GM21717 (cell line): ENCODE data around the gene FAM83C.
"Not testable (repeated sequence)": the region's sequence is repeated elsewhere in the genome, so short reads cannot be mapped to it uniquely, and the experiment has no call there.

Experiments used
- ATAC-seq: cut with Tn5 transposase; IDR thresholded peaks from one replicate; pipeline ENCODE4 v1.9.1; 2021; ENCODE audit warnings: mild to moderate bottlenecking, moderate library complexity; ENCODE audit not compliant: unreplicated experiment

The FAM83C gene

DNA sequence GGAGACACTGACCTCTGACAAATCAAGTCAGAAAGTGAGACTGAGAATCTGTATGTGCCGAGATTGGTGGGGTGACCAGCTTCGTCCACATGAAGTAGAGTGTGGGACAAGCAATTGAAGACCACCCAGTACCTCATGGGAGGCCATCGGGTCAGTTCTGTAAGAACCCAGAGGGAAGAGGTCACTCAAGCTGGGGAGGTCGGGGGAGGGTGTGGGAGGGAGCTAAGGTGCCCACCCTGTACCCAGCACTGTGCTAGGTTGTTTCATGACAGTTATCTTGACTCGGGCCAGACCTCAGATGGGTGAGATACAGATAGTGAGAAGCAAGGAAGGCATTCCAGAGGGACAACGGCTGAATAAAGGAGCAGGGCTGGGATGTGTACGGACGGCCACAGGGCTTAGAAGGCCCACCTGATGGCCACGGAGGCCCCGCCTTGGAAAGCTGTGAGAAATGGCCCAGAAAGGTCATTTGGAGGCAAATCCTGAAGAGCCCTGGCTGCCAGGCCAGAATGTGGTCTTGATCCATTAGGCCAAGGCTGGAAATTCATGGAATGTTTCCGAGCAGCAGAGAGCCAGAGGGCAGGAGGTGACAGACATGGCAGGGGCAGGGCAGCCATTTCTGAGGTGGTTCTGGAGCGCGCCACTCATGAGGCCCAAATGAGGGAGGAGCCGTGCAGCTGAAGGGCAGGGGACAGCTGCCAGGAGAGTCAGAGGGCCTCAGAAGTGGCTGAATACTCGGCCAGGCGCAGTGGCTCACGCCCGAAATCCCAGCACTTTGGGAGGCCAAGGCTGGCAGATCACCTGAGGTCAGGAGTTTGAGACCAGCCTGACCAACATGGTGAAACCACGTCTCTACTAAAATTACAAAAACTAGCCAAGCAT is 22.0 kb downstream of the FAM83C start:
- no peak for ATAC-seq

DNA sequence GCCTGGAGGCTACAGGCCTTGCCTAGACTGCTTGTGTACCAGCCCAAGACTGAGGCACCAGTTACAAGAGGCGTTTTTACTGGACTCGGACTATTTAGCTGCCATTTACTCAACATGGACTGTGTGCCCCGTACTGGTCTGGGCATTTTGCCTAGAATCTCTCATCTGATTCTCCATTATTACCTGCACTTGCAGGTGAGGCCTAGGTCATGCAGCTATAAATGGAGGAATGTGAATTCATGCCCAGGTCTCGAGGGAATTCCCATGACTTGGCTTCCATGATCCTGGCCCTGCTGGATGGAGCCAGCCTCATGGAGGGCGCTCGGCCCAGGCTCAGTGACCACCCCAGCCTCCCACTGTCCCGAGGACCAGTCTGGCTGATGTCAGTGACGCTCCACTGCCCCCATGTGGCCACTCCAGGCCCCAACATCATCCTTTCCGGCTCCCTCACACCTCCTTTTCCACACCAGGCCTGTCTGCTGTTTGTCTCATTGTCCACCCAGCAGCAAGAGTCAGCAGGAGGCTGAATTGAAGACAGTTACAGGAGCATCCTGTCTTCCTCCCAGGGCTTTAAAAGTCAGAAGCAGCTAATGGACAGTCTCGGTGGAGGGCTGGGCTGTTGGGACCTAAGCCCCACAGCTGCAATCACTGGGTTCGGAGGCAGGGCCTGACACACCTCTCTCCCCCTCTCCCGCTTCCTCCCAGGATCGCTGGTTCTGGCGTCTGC is 23.0 kb downstream of the FAM83C start:
- no peak for ATAC-seq

DNA sequence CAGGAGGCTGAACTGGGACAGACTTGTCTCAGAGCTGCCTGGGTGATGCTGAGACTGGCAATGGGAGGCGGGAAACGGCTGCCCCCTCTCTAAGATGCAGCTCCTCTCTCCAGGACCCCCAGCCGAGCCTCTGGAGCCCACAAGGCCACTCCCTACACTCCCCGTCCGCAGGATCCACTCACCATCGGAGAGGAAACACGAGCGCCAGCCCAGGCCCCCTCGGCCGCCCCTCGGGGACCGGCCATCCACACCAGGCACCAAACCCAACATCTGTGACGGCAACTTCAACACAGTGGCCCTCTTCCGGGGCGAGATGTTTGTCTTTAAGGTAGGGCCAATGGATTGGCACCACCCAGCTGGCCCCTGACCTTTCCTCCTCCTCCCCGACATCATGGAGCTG is 25.1 kb downstream of the FAM83C start:
- no peak for ATAC-seq

DNA sequence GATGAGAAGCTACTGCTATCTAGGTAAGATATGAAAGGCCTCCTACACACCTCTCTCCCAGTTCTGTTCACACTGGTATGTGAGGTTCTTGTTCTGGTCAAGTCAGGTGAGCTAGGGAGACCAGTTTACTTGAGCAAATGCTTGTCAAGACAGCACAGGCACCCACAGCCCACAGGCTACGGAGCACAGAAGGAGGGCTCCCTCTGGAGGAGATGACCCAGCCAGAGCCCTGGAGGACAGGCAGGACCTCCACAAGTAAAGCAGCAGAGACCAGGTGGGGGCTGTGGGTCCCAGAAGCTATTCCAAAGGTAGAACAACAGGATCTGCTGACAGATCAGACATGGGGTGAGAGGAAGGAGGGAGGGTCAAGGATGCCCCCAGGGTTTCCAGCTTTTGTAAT is 27.5 kb downstream of the FAM83C start:
- ATAC-seq: no peak

DNA sequence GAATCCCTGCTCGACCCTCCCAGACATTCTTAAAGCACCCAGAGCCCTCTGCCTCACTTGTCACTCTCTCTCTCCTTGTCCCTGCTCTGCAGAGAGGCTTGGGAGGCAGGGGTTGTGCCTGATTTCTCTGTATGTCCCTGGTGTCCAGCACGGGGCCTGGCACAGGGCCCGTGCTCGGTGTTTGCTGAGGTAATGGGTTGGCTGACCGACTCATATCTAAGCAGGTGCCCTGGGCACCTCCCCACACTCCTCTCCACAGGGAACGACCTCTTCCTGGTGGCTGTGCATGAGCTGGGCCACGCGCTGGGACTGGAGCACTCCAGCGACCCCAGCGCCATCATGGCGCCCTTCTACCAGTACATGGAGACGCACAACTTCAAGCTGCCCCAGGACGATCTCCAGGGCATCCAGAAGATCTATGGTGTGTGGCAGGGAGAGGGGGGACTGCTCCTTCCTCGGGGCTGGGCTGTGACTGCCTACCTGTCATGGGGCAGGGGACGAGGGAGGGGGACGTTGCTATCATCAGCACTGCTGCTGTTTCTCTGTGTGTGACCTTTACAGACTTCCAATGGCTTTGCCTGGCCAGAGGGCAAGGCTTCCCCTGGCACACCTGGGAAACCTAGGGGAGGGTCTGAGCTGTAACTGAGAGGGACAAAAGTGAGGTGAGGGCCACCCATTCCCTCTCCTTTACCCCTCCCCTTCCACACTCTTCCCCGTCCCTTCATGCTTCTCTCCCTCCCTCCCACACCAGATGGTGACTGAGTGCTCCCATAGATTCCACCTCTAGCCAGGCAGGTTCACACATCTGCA is 28.5 kb downstream of the FAM83C start:
- ATAC-seq: no peak

DNA sequence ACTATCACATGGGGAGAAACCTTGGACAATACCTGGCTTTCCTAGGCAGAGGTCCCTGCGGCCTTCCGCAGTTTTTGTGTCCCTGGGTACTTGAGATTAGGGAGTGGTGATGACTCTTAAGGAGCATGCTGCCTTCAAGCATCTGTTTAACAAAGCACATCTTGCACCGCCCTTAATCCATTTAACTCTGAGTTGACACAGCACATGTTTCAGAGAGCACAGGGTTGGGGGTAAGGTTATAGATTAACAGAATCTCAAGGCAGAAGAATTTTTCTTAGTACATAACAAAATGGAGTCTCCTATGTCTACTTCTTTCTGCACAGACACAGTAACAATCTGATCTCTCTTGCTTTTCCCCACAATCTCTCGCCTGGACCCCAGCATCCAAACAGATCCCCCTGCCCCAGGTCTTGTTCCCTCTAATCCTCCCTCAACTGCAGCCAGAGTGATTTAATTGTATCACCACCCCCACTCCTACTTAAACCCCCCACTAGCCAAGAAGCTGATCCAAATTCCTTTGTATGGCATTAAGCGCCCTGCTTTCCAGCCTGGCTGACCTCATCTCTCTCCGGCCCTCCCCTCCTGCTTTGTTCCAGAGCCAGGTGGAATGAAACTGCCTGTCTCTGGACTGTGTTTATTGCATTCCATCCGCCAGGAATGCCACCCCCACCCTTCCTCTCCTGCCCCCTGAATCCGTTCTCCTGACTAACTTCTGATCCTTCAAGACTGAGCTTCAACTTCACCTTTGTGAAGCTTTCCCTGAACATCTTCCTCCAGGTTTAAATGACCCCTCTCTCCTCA is 29.3 kb downstream of the FAM83C start:
- ATAC-seq: not testable (repeated sequence)

DNA sequence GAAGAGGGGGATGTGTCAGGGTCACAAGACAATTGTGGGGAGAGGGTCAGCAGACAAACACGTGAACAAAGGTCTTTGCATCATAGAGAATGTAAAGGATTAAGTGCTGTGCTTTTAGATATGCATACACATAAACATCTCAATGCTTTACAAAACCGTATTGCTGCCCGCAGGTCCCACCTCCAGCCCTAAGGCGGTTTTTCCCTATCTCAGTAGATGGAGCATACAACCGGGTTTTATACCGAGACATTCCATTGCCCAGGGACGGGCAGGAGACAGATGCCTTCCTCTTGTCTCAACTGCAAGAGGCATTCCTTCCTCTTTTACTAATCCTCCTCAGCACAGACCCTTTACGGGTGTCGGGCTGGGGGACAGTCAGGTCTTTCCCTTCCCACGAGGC is 29.9 kb downstream of the FAM83C start:
- ATAC-seq: not testable (repeated sequence)

DNA sequence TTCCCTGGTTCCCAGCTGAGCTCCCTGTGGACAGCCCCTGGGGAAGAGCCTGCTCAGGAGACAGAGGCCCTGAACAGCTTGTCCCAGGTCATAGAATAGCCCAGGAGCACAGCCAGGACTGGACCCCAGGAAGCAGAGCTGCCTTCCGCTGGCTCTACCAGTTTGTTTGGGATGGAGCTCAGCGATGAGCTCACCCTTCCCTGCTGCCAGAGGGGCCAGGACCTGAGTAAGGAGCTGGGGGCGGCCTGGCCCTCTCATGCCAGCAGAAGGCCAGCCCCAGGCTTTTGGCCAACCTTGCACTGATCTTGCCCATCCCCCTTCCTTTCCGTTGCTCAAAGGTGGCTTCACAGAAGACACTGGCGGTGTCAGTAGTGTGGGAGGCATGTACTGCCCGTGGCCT is 31.8 kb downstream of the FAM83C start:
- no peak for ATAC-seq

DNA sequence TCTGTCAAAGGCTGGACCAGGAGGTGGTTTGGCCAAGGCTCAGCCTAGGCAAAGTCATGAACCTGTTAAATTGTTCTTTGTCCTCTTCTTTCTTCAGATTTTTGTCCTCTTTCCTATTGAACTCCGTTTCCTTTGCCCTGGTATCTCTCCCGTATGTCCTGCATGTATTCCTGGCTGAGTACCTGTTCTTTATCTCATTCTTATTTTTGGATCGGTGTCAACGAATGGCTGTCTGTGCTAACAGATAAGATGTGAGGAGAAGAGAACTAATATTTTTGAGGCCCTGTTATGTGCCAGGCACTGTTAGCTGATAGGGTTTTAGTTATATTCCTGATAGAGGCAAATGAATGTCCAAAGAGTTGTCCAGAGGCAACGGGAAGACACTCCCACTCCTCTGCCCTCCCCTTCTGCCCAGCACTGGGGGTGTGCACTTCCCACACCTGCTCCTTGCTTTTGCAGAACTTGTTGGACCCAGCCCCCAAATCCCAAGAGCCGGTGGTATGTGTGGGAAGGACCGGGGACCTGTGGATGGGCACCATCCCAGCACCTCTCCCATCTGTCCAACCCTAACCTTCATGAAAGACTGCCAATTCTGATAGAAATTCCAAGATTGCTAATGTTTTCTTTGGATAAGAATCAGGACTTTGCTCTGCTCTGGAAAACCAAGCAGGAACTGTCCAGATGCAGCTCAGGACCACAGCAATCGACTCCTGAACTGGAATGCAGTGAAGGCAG is 34.9 kb downstream of the FAM83C start:
- no peak for ATAC-seq

DNA sequence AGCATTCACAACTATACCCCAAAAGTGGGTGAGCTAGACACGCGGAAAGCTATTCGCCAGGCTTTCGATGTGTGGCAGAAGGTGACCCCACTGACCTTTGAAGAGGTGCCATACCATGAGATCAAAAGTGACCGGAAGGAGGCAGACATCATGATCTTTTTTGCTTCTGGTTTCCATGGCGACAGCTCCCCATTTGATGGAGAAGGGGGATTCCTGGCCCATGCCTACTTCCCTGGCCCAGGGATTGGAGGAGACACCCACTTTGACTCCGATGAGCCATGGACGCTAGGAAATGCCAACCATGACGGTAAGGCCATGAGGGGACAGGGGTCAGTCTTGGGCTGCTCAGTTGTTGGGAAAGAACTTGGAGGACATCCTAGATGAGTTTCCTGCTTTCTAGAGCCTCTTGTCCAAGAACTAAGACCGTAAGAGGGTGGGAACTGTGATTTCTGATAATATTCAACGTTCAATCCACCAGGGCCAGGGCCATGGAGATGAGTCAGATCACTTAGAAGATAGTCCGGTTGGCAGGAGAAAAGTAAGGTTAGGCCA is 37.7 kb downstream of the FAM83C start:
- ATAC-seq: no peak

DNA sequence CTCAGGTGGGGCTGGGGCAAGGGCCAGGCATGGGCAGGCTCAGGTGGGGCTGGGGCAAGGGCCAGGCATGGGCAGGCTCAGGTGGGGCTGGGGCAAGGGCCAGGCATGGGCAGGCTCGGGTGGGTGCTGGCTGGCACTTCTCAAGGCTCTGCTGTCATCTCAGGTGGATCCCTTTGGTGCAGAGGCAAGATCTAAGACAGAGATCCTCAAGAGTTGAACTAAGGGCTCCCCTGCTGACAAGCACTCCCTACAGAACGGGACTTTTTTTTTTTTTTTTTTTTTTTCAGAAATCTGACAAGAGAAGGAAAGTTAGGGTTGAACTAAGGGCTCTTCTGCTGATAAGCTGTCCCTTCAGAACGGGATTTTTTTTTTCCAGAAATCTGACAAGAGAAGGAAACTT is 39.2 kb downstream of the FAM83C start:
- no peak for ATAC-seq

DNA sequence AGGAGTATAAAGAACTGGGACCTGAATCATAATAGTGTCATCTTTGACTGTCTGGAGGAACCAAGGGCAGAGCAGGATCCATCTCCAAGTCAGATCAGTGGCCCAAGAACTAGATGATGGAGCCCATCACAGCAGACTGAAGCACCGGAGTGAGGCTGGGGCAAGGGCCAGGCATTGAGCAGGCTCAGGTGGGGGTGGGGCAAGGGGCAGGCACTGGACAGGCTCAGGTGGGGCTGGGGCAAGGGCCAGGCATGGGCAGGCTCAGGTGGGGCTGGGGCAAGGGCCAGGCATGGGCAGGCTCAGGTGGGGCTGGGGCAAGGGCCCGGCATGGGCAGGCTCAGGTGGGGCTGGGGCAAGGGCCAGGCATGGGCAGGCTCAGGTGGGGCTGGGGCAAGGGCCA is 39.6 kb downstream of the FAM83C start:
- ATAC-seq: not testable (repeated sequence)

DNA sequence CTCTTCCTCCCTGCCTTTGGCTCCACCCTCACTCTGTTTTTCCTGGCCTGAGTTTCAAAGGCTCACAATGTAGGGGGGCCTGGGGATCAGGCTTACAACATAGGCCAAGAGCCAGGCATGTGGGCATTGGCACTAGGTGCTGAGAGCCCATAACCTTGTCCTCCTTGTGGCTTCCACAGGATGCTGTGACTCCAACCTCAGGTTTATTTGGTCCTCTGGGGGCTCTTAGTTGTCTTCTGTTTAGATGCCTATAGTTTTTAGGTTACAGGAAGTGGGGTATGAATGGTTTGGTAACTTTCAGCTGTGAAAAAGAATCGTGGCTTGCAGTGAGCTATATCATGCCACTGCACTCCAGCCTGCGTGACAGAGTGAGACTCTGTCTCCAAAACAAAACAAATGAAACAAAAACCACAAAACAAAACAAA is 40.2 kb downstream of the FAM83C start:
- no peak for ATAC-seq

DNA sequence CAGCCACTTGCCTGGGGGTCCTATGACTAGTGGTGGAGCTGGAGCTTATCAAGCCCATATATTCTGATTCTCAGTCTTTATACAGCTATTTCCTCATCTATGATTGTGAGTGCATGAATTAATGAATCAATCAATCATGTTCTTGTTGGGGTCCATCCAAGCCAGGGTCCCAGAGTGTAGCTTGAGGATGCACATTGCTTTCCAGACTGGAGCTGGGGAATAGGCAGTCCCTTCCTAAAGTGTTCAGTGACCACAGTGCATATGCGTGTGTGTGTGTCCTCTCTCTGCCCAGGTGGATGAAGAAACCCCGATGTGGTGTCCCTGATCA is 40.6 kb downstream of the FAM83C start:
- ATAC-seq: no peak

DNA sequence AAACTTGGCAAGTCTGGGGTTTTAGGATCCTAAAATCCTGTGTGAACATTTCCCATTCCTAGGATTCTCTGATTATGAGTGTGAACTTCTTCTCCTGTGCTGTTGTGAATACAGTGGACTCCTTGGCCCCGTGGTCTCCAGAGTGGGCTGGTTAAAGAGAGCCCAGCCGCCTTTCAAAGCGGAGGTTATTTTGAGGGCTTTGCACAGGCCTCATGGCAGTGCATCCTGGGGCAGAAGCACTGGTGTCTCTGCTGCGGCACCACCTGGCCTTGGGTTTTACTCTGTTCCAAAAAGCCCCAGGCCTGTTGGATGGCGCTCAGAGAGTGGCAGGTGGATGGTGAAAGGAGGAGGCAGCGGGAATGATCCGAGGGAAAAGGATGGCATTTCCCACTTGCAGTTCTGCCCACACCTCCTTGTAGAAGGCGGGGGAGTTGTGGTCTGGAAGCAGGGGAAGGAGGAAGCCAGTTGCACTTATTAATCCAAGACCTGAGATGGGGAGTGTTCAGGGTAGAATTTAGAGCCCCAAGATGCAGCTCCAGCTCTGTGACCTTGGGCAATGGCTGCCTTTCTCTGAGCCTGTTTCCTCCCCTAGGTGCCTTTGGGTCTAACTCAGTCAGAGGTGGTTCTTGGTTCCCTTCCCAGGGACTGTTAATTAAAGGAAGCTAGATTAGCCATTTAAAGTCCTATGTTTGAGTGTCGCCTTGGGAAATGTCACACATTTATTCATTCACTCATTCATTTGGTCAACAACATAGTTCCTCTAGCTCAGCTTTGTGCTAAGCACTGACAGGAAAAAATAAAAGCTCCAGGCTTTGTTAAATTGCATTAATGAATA is 43.4 kb downstream of the FAM83C start:
- no peak for ATAC-seq

DNA sequence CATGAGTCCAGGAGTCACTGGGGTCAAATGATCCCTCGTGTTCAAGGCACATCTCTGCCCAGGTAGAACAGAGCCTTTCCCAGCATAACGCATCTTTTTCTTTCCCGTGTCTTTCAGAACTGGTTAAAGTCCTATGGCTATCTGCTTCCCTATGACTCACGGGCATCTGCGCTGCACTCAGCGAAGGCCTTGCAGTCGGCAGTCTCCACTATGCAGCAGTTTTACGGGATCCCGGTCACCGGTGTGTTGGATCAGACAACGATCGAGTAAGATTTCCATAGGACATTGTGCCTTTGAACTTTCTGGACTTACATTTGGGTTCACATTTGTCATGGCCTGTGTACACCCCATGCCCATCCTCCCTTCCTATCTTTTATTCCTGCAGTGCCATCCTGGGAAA is 45.5 kb downstream of the FAM83C start:
- no peak for ATAC-seq

DNA sequence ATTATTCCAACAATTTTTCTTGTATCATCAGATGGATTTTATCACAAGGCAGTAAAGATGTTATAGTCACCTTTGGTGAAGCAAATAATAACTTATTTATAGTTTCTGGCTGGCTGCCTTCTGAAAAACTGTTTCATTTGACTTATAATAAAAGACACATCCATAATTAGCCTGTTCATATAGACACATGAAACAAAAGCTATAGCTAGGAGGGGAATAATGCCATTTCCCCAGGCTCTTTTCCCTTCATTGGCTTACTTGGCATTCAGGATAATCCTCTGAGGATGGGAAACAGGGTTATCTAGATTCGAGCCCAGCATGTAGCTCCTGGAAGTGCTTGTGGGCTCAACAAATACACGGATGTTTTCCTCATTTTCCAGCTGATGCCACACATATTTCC is 48.2 kb downstream of the FAM83C start:
- ATAC-seq: no peak

DNA sequence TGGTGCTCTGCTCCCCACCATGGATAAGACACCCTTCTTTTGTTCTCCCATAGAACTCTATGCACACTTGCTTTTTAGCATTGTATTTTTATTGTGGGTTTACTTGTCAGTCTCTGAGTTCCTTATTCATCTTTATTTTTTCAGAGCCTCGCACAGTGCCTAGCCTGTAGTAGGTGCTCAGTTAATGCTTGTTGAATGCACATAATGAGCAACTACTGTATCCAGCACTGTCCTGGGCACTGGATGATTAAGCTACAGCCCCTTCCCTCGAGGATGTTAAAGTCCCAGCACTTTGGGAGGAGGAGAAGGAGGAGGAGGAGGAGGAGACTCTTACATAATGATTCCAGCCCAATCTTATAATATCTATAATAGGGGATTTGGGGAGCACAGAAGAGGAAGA is 48.9 kb downstream of the FAM83C start:
- no peak for ATAC-seq

DNA sequence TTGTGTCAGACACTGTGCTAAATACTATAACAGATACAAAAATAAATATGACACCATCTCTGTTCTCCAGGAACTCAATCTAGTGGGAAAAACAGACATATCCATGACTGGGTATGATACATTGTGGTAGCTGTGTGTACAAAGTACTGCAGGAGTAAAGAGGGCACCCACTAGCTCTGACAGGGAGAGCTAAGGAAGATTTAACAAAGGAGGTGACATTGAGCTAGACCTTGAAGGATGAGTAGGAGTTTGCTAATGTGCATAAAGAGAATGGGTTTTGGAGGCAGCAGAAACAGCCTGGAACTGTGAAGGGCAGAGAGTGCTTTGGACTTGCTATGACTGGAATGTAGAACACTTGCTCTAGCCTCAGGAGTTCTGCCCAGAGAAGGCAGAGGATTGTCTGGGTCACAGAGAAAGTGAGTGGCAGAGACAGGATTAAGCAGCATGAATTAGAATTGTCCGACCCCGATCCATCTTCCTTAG is 51.4 kb downstream of the FAM83C start:
- ATAC-seq: no peak
